Smooth muscle cell (in vitro differentiated cells): ENCODE data around the gene CDH5. TPM values are rescaled to one million over a fixed set of nuclear protein-coding genes. Genes with fewer than 3 reads are reported as not detected.

Experiments used
- DNase-seq: peaks from one replicate; lab custom pipeline; 2025; ENCODE audit not compliant: unreplicated experiment; lab: John Stamatoyannopoulos, UW
- H2AFZ ChIP-seq: fragments of 200-600 bp; sonication (generic); 2 replicates; pipeline ENCODE4 v1.6.0; 2016; ENCODE audit warnings: antibody characterized with exemption, low read depth, mild to moderate bottlenecking
- H3F3A ChIP-seq: fragments of 200-600 bp; sonication (generic); 2 replicates; pipeline ENCODE4 v1.6.0; 2017; ENCODE audit warnings: antibody characterized with exemption, low read depth
- H3K27ac ChIP-seq: fragments of 200-600 bp; sonication (generic); 2 replicates; pipeline ENCODE4 v1.5.1; 2016; ENCODE audit warnings: low read depth, mild to moderate bottlenecking
- H3K27me3 ChIP-seq: fragments of 200-600 bp; sonication (generic); 2 replicates; pipeline ENCODE4 v1.6.1; 2016; ENCODE audit warnings: low read depth, mild to moderate bottlenecking
- H3K36me3 ChIP-seq: fragments of 200-600 bp; sonication (generic); 2 replicates; pipeline ENCODE4 v1.5.1; 2016; ENCODE audit warnings: low read depth
- H3K4me1 ChIP-seq: fragments of 200-600 bp; sonication (generic); 2 replicates; pipeline ENCODE4 v1.5.1; 2016; ENCODE audit warnings: low read depth
- H3K4me2 ChIP-seq: fragments of 200-600 bp; sonication (generic); 2 replicates; pipeline ENCODE4 v1.6.0; 2016; ENCODE audit warnings: mild to moderate bottlenecking
- H3K4me3 ChIP-seq: fragments of 200-600 bp; sonication (generic); 2 replicates; pipeline ENCODE4 v1.5.1; 2016; ENCODE audit warnings: mild to moderate bottlenecking
- H3K79me2 ChIP-seq: fragments of 200-600 bp; sonication (generic); 2 replicates; pipeline ENCODE4 v1.6.0; 2016; ENCODE audit warnings: low read depth, mild to moderate bottlenecking
- H3K9ac ChIP-seq: fragments of 200-600 bp; sonication (generic); 2 replicates; pipeline ENCODE4 v1.6.0; 2016; ENCODE audit warnings: low read depth
- H3K9me3 ChIP-seq: fragments of 200-600 bp; sonication (generic); replicated peaks from 2 replicates; pipeline ENCODE4 v1.5.1; 2016; ENCODE audit warnings: low read depth
- H4K20me1 ChIP-seq: fragments of 200-600 bp; sonication (generic); 2 replicates; pipeline ENCODE4 v1.6.0; 2016; ENCODE audit warnings: low read depth
- WGBS: methylation state at CpG from one replicate; pipeline ENCODE4 v1.1.7; 2016; ENCODE audit warnings: low lambda C conversion rate; 5-methylcytosine and 5-hydroxymethylcytosine counted together
- polyA plus RNA-seq: library from polyadenylated mRNA; unstranded; fragments of >200 nt; fragmentation: Nextera tagmentation; extraction: Ambion mirVana; gene quantifications from 2 replicates; pipeline ENCODE4 v1.2.1, GENCODE V29; 2016
- total RNA-seq: library from RNA; depleted of rRNA; stranded (reverse); fragments of >200 nt; gene quantifications from 2 replicates; pipeline ENCODE4 v1.2.3, GENCODE V29; 2014
- TF ChIP-seq, protein P1 (sequence below): fragments of 200-600 bp; sonication (generic); IDR thresholded peaks from 2 replicates; pipeline ENCODE4 v1.5.1; 2017; ENCODE audit warnings: borderline replicate concordance, mild to moderate bottlenecking, antibody characterized with exemption; ENCODE audit not compliant: insufficient read depth, poor library complexity, severe bottlenecking

Gene CDH5
- total and polyA plus RNA-seq, 2 experiments from 2014 or later, result not detected

DNA sequence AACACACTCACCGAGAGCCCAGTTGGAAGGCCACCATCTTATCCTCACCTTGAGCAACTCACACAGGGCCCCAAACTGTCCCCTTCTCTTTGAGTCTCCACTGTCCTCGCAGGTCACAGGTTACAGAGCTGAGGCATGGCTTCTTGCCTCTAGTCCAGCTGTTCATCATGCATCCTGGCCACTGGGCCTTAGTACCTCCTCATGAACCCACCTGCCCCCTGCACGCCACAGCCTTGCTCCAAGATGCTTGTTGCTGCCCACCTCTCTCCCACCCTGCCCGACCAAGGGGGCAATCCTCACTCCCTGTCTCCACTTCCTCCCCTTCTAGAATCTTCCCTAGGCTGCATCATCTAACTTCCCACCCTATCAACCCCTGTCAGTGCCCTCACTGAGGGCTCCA, 17.1 kb downstream of the CDH5 start:
- Histone ChIP-seq H3K4me1 (peaks cover 4% of the 10 kb centered on the region), H3K27me3 (no peaks in the 10 kb centered on the region), H3K4me3 (no peak overlapping the region), H3F3A (no peaks in the 10 kb centered on the region), H3K9ac (no peak overlapping the region), H3K4me2 (peak overlapping the region; percentile 49), H3K79me2 (no peaks in the 10 kb centered on the region), H2AFZ (no peak overlapping the region), H3K36me3 (no peaks in the 10 kb centered on the region), H3K27ac (peak overlapping the region; percentile 95), H4K20me1 (no peaks in the 10 kb centered on the region), H3K9me3 (no peaks in the 10 kb centered on the region)
- DNase-seq, result no peak
- TF ChIP-seq, protein P1, sequence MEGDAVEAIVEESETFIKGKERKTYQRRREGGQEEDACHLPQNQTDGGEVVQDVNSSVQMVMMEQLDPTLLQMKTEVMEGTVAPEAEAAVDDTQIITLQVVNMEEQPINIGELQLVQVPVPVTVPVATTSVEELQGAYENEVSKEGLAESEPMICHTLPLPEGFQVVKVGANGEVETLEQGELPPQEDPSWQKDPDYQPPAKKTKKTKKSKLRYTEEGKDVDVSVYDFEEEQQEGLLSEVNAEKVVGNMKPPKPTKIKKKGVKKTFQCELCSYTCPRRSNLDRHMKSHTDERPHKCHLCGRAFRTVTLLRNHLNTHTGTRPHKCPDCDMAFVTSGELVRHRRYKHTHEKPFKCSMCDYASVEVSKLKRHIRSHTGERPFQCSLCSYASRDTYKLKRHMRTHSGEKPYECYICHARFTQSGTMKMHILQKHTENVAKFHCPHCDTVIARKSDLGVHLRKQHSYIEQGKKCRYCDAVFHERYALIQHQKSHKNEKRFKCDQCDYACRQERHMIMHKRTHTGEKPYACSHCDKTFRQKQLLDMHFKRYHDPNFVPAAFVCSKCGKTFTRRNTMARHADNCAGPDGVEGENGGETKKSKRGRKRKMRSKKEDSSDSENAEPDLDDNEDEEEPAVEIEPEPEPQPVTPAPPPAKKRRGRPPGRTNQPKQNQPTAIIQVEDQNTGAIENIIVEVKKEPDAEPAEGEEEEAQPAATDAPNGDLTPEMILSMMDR, result no peak
- WGBS, result 100% methylated on average over 4 of the region's 4 CpGs

- no peak for DNase-seq
Observed at GRCh38 chr16:66385415-66385814, 18.9 kb downstream of the CDH5 start.

DNA sequence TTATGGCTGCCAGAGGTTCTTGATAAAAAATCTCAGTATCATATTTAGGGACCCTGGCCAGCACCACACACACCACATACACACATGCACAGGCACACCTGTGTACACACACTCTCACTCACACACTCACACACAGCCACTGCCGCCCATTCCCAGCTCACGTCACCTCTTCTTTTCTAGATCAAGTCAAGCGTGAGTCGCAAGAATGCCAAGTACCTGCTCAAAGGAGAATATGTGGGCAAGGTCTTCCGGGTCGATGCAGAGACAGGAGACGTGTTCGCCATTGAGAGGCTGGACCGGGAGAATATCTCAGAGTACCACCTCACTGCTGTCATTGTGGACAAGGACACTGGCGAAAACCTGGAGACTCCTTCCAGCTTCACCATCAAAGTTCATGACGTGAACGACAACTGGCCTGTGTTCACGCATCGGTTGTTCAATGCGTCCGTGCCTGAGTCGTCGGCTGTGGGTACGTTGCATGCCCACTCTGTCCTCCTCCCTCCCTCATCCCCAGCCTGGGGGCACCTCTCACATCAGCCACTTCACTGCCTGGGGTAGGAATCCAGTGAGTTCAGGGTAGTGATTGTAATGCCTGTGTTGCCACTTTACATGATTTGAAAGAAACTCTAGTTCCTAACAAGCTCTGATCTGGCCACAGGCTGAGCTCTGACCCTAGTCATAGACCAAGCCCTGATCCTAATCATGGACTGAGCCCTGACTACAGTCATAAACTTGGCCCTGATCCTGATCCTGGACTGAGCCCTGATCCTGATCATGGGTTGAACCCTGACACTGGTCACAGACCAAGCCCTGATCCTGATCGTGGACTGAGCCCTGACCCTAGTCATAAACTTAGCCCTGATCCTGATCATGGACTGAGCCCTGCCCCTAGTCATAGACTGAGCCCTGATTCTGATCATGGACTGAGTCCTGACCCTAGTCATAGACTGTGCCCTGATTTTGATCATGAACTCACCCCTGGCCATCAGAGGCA, 20.4 kb downstream of the CDH5 start:
- Histone ChIP-seq H3K4me2 (no peak overlapping the region), H3K36me3 (no peaks in the 10 kb centered on the region), H3K4me1 (peaks cover 4% of the 10 kb centered on the region), H3K4me3 (no peak overlapping the region), H2AFZ (no peak overlapping the region), H3K79me2 (no peaks in the 10 kb centered on the region), H3K9ac (no peak overlapping the region), H3F3A (no peaks in the 10 kb centered on the region), H3K27me3 (no peaks in the 10 kb centered on the region), H3K27ac (no peak overlapping the region), H4K20me1 (no peaks in the 10 kb centered on the region), H3K9me3 (no peaks in the 10 kb centered on the region)
- TF ChIP-seq, protein P1, result no peak
- no peak for DNase-seq
- 97% methylated on average over 20 of the region's 20 CpGs for WGBS

More at GRCh38 chr16:66385415-66385814, 18.9 kb downstream of the CDH5 start:
- Histone ChIP-seq H2AFZ (no peak overlapping the region), H3F3A (no peaks in the 10 kb centered on the region), H3K27me3 (no peaks in the 10 kb centered on the region), H3K4me3 (no peak overlapping the region), H4K20me1 (no peaks in the 10 kb centered on the region), H3K9ac (no peak overlapping the region), H3K4me1 (peaks cover 4% of the 10 kb centered on the region), H3K79me2 (no peaks in the 10 kb centered on the region), H3K9me3 (no peaks in the 10 kb centered on the region), H3K27ac (no peak overlapping the region), H3K36me3 (no peaks in the 10 kb centered on the region), H3K4me2 (no peak overlapping the region)
- TF ChIP-seq, protein P1, result no peak
- 96% methylated on average over 4 of the region's 4 CpGs for WGBS
